GM21381 (cell line): ENCODE results near the gene KCNAB3.
"Not testable (repeated sequence)": the region's sequence is repeated elsewhere in the genome, so short reads cannot be mapped to it uniquely, and the experiment has no call there.

ENCODE experiments used
- ATAC-seq: cut with Tn5 transposase; IDR thresholded peaks from one replicate; pipeline ENCODE4 v1.9.1; 2021; ENCODE audit warnings: mild to moderate bottlenecking, moderate library complexity; ENCODE audit not compliant: unreplicated experiment

KCNAB3 gene

GRCh38 chr17:7929158-7930023 is at the start of gene KCNAB3:
KCNAB3 (minus strand) TSS chr17:7929856; CDS start chr17:7929435, 421 bp downstream.
- no peak for ATAC-seq

- ATAC-seq = no peak
These were observed 48.1 kb upstream of the KCNAB3 start for GRCh38 chr17:7977805-7978204.

GRCh38 chr17:7977039-7977438 is 47.4 kb upstream of the KCNAB3 start:
- ATAC-seq = no peak

- ATAC-seq = no peak
These were observed 45.0 kb upstream of the KCNAB3 start for GRCh38 chr17:7974638-7975131.

GRCh38 chr17:7972131-7972785 is 42.6 kb upstream of the KCNAB3 start:
- no peak for ATAC-seq

GRCh38 chr17:7971651-7972050 is 42.0 kb upstream of the KCNAB3 start:
- ATAC-seq = no peak

- ATAC-seq = no peak
These were observed 39.8 kb upstream of the KCNAB3 start for GRCh38 chr17:7969433-7969832.

GRCh38 chr17:7967751-7968150 is 38.1 kb upstream of the KCNAB3 start:
- ATAC-seq = no peak

GRCh38 chr17:7961421-7961820 is 31.8 kb upstream of the KCNAB3 start:
- no peak for ATAC-seq

- ATAC-seq = no peak
These were observed 30.0 kb upstream of the KCNAB3 start for GRCh38 chr17:7959503-7960253.

GRCh38 chr17:7956228-7956965 is 26.7 kb upstream of the KCNAB3 start:
- ATAC-seq = no peak

- ATAC-seq = no peak
These were observed 26.0 kb upstream of the KCNAB3 start for GRCh38 chr17:7955414-7956227.

GRCh38 chr17:7953266-7953665 is 23.6 kb upstream of the KCNAB3 start:
- ATAC-seq = not testable (repeated sequence)

GRCh38 chr17:7951143-7951792 is 21.6 kb upstream of the KCNAB3 start:
- ATAC-seq = peak; percentile 72

GRCh38 chr17:7950578-7950977 is 20.9 kb upstream of the KCNAB3 start:
- ATAC-seq = no peak

GRCh38 chr17:7947651-7948050 is 18.0 kb upstream of the KCNAB3 start:
- no peak for ATAC-seq

GRCh38 chr17:7946441-7946840 is 16.8 kb upstream of the KCNAB3 start:
- ATAC-seq = no peak

GRCh38 chr17:7945651-7946050 is 16.0 kb upstream of the KCNAB3 start:
- ATAC-seq = no peak

GRCh38 chr17:7944326-7944725 is 14.7 kb upstream of the KCNAB3 start:
- no peak for ATAC-seq
